HL-60 (cell line): ENCODE results near the gene PIGC.

Source experiments
- CTCF ChIP-seq: IDR thresholded peaks from one replicate; pipeline ENCODE4 v1.5.1; 2011; ENCODE audit warnings: low read length, control low read depth, inconsistent platforms; ENCODE audit not compliant: insufficient read depth
- REST ChIP-seq: IDR thresholded peaks from 2 replicates; pipeline ENCODE4 v1.6.1; 2012; ENCODE audit warnings: low read depth; ENCODE audit not compliant: insufficient replicate concordance
- SPI1 ChIP-seq: IDR thresholded peaks from 2 replicates; pipeline ENCODE4 v1.6.1; 2012; ENCODE audit warnings: low read depth, mild to moderate bottlenecking, borderline replicate concordance

- TF ChIP-seq CTCF (no peak), REST (no peak), SPI1 (no peak)
These were observed 26.3 kb upstream of the PIGC start for GRCh38 chr1:172470149-172470548.
